GM19193 (cell line): Measurements from ENCODE around the gene PGS1.

Experiments used
- POLR2A ChIP-seq: IDR thresholded peaks from 4 replicates; pipeline ENCODE4 v1.6.1; 2011; ENCODE audit not compliant: insufficient read depth, insufficient read length; ENCODE audit errors: extremely low read depth

PGS1 gene

DNA sequence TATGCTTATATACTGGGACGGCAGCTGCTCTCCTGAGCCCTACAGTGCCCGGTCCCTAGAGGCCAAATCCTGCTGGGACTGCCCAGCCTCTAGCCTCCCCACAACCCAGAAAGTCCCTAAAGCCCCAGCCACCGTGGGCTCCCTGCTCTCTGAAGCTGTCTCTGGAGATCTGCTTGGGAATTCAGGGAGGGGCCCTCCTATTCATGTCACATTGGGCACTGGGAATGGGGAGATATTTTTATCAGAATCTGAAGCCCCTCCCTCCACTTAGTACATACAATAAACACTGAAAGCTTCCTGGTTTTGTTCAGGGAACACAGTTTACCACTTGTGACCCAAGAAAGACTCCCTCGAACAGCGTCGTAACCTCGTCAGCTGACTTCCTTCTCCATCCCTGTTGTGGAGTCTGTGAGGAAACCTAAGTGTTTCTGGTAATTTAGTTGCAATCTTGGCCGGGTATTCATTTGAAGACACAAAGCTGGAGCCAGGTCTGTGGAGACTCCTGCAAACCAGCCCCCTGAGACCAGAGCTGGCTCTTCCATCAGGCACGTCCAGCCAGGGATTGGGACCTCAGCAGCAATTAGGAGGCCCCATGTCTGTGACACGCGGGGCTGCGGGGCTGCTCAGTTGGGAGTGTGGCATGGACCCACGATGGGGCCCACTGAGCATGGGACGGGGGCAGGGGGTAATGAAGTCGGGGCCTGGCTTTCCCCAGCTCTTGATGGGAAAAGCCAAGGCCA lies 38.5 kb downstream of the PGS1 start:
- no peak for TF ChIP-seq POLR2A

DNA sequence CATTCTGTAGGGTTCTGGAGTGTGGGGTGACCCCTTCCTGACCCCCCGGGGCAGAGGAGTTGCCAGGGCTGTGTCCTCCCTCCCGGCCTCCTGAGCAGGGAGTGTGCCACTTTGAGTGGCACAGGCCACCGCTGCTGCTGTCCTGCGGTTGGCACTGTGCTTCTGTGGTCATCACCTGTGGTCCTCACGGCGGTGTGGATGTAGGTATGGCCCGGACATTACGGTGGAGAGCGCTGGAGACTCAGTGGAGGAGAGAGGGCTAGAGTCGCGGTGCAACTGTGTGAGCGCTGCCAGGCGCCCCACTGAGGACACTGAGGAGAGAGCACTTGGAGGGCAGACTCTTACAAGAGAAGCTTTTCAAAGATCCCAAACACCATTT lies 39.1 kb downstream of the PGS1 start:
- no peak for TF ChIP-seq POLR2A

DNA sequence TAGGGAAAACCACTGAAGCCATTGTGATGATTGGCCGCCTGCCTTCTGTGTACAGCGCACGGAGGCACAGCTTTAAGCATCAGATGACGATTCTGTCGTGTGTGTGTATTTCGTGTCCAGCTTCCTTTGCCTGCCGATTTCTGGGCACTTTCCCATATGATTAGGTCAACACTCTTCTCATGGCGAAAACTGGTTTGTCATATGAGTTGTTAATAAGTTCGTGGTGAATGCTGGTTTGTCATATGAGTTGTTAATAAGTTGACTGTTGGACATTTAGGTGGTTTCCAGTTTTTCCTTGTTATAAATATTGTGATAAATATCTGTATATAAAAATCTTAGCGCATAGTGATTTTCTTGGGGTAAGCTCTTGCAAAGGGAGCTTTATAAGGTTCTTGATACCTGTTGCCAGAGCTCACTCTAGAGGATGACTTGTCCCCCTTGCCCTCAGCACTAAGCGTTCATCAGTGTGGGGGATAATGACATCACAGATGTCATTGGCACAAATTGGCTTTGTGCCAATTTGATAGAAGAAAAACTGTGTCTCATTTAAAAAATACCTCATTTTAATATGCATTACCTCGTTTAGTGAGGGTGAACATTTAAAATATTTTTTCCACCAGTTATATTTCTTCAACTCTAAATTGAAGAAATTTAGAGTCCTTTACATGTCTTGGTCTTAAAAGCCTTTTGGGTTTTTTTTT lies 40.0 kb downstream of the PGS1 start:
- no peak for TF ChIP-seq POLR2A

DNA sequence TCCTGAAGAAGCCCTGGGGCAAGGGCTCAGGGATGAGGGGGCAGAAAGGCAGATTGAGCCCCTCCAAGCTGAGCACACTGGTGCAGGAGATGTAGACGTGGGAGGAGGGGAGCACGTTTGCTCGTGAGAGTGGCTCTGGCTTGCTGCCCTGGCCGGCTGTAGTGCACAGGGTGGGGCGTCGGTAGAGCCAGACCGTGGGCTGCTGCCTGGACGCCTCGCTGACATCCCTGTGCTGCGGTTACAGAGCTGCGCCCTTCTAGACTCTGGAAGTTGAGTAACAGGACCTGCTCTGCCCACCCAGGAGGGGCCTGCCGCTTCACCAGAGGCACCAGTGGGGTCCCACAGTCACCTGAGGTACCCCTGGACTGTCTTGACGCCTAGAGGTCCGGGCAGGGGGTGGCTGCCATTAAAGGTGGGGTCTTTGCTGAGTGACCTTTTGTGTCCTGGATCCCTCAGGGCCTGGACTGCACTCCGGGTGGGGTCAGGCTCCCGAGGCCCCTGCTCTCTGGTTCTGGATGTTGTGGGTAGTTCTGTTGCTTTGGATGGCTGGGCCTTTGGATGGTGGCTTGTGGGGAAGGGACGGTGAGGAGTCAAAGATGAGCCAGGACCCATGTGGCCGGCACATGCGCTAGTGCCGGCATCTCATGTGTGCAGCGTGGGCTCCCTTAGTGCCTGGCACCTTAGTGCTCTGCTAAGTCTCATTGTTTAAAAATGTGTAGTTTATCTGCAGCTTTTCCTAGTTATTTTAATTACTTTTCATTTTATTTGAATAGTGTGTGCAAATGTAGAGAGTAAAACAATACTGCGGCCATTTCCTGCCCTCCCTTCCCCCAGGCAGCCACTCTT lies 41.7 kb downstream of the PGS1 start:
- TF ChIP-seq POLR2A = no peak

DNA sequence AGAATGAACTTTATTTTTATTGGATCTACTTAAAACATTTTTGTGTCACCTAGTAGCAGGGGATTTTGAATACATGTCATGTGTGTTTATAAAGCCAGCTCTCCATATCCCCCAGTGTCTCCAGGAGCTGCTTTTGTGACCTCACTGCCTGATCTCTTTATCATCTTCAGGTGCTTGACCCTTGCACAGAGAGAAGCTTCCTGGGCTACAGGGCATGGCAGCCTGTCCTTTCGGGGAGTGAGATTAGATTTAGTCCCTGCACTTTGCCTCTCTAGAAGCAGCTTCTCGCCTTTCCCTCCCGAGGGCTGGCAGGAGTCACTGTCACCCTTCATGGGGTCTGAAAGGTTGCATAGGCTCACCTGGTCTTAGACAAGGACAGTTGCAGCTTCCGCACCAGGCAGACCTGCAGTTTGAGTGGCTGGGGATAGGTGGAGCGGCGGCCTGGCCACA lies 42.7 kb downstream of the PGS1 start:
- no peak for TF ChIP-seq POLR2A

DNA sequence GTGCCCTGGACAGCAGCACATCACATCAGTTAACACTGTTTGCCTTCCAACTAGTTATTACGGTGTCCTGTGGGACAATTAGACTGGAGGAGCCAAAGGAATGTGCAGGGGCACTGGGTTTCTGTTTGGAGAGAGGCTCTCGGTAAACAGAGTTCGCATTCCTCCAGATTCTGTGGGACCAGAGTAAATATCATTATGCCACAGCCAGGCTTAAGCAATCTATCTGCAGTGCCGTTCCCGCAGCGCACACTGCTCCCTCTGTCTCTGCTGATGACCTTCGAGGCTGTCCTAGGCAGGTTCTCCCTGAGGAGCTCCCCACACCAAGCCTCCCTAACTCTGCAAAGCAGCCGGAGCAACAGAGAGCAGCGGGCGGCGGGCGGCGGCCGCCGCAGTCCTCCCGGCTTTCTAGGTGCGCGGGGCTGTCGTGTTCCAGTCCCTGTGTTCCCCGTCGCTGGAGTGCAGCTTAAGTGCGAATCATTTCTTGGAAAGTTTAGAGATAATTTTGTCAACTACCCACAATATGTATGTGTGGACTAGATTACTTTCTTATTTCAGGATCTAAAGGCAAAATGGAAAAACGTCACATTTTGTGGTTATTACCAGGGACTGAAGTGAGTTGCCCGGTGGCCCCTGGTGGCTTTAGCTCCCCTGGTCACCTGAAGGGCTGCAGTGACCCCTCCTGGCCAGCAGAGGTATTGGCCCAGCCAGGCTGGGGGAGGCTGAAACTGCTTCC lies 43.3 kb downstream of the PGS1 start:
- no peak for TF ChIP-seq POLR2A

DNA sequence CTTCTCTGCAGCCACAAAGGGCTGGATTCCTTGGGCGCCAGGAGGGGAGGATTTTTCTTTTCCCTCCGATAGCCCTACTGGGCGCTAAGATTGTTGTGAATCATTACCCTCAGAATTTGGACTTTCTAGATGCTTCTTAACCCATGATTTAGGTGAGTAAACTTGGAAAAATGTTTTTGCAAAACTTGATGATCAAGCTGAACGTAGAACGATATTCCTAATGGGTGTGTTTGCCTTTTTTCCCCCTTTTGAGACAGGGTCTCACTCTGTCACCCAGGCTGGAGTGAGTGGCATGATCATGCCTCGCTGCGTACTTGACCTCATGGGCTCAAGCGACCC lies 43.8 kb downstream of the PGS1 start:
- TF ChIP-seq POLR2A = no peak

DNA sequence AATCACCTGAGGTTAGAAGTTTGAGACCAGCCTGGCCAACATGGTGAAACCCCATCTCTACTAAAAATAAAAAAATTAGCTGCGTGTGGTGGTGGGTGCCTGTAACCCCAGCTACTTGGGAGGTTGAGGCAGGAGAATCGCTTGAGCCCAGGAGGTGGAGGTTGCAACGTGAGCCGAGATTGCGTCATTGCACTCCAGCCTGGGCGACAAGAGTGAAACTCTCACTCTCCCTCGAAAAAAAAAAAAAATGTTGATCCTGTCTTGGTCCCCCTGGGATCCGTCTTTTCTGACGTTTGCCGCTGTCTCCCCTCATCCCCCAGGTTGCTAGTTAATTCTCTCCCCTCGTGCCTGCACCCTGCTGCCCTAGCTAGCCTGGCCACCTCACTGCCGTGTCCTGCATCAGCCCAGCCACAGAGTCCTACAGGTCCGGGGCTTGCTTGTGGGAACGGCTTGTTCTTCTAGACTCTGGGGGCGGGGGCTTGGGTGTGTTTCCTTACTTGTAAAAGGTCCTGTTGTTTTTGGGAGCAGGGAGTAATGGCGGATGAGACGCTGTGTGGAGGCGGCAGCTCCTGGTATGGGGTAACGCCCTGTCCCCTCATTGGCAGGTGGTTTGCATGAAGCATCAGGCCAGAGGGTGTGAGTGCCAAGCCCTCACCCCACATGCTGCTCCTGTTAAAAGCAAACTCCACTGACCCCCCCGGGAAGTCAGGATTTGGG lies 44.6 kb downstream of the PGS1 start:
- no peak for TF ChIP-seq POLR2A

DNA sequence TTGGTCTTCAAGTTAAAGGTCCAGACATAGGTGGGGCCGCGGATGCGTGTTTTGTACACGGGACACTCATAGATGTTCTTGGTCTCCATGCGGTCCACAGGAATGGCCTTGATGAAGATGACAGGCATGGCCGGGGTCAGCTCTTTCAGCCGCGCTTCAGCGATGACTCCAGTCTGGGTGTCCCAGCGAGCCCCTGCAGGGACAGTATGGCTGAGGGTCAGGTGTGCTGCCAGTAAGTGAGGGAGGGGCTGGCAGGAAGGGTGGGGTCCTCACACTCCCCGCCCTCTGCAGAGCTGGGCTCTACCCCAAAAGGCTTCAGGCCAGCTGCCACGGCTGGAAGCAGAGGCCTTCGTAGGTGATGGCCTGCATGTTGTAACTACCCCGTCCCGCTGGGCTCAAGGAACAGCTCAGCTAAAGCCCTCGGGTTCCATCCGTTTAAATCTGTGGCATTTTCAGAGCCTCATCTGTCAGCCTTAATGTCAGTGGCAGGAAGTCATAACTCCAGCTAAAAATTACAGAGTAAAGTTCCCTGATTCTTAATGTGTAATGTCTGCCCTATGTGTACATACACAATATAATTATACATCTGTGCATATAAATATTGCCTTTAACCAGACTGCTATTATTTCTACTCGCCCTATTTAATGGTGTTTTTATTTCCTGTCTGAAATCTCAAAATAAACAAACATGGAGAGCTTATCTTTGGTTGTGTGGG lies 45.7 kb downstream of the PGS1 start:
- no peak for TF ChIP-seq POLR2A

DNA sequence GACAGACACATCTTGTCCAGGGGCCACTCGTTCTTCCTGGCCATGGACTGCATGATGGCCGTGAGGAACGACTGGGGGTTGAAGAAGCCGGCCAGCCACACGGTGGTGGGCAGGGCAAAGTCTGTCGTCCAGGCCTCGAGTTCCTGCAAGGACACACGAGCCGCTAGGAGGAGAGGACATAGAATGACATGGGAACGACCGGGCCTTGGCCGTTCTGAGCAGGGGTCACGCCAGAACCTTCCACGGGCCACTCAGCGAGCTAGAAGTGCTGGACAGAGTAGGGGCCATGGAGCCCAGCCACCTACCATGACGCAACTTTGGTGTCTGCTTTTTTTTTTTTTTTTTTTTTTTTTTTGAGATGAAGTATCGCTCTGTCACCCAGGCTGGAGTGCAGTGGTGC lies 47.0 kb downstream of the PGS1 start:
- TF ChIP-seq POLR2A = no peak

DNA sequence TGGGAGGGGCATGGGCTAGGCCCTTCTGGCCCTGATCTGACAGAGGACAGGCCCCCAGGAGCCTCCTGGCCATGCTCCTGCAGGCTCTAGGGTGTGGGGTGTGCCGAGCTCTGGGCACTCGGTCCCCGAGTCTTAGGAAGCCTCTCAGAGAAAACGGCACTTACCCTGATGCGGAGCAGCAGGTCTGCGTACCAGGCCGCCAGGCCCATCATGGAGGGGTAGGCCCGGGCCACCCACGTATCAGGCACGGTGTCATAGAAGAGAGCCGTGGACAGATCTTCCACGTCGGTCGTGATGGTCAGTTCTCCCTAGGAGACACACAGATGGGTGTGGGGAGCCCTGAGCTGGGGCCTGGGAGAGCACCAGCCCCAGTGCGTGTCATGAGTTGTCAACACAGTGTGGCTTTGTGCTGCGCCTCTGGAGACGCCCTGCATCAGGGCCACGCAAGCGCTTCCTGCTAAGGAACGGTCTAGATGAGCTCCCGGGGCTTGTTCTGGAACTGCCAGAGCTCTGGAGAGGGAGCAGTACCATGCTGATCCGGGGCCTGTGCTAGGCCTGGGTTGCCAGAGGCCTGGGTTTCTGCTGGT lies 47.9 kb downstream of the PGS1 start:
- TF ChIP-seq POLR2A = no peak

DNA sequence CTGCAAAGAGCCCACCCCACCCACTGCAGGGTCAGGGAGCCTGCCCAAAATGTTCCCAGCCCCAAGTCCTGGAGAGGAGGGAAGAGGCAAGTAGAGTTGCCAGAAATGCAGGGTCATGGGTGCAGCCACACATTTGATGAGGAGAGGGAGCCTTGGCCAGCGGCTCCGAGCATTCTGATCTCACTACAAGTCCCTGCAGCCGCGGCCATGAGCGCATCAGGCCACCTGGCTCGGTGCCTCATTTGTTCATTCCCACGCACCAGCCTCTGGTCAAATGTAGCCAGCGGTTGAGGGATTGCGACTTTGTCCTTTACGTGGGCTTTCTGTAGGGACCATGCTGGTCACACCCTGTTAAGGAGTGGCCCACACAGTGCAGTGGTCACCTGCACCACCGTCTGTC lies 48.7 kb downstream of the PGS1 start:
- TF ChIP-seq POLR2A = no peak

DNA sequence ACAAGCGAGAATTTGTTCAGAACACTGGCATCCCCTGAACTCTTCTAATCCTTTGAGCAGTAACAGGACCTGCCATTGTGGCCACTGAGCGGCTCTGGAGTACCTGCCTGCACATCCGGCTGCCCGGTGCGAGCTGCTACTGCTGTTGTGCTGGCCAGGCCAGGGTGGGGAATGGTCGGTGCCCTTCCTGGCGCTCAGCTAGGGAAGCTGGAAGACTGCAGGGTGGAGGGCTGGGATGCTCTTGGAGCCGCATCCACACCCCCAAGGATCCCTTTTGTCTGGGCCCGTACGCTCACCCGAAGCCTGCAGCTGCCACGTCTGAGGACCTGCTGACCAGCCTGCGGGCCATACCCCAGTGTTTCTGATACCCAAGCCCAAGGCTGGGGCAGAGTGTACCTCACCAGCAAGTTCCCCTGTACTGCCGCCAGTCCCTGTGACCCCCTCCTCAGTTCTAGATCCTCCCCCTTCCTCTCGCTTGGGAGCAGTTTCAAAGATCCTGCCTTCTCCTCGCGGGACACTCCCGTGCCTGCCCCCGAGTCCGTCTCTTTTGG lies 49.7 kb downstream of the PGS1 start:
- TF ChIP-seq POLR2A = no peak

DNA sequence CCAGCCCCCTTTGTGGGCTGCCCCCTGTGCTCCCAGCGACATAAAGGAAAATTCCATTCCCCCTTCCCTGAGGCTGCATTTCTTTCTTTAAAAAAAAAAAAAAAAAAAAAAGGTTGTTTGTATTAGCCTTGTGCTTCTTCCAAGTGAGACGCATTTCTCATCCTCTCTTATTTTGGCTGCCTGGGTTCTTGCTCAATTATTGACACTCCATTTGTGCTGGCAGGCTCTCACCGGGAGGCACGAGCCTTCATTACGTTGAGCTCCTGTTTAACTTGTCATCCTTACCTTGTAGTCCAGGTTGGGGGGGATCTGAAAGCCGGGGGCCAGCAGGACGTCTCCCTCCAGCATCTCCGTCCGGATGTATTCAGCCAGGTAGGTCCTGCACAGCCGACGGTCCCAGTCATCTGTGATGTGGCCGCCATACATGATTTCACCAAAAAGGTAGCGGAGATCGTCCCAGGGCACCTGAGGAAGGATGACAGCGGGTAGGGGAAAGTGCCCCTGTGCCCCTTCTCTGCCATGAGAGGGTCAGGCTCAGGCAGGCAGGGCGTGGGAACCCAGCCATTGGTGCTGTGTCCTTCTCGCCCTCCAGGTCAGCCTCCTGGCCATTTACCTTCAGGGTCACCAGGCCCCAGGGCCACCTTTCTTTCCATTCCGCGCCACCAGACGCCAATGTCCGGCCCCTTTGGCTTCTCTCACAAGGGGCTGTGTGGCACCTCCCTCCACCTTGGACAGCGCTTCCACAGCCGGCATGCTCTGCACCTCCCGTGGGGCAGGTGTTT lies 50.6 kb downstream of the PGS1 start:
- no peak for TF ChIP-seq POLR2A
